Raji (cell line): Measurements from ENCODE around the gene ARHGEF33.

Experiments used
- POLR2A ChIP-seq: IDR thresholded peaks from 2 replicates; pipeline ENCODE4 v1.6.1; 2011; ENCODE audit warnings: low read depth, low read length, control low read depth; ENCODE audit not compliant: insufficient read depth

ARHGEF33 gene

GRCh38 chr2:38892819-38893218 is 3.1 kb downstream of the ARHGEF33 start:
- TF ChIP-seq POLR2A = no peak

GRCh38 chr2:38898256-38898655 is 8.6 kb downstream of the ARHGEF33 start:
- no peak for TF ChIP-seq POLR2A

- TF ChIP-seq POLR2A = no peak
Observed at GRCh38 chr2:38900726-38901125, 11.1 kb downstream of the ARHGEF33 start.

GRCh38 chr2:38905251-38905650 is 15.6 kb downstream of the ARHGEF33 start:
- TF ChIP-seq POLR2A = no peak

- no peak for TF ChIP-seq POLR2A
Observed at GRCh38 chr2:38907242-38907641, 17.6 kb downstream of the ARHGEF33 start.

- TF ChIP-seq POLR2A = no peak
Observed at GRCh38 chr2:38907743-38908562, 18.3 kb downstream of the ARHGEF33 start.

GRCh38 chr2:38909872-38910271 is 20.2 kb downstream of the ARHGEF33 start:
- TF ChIP-seq POLR2A = no peak

GRCh38 chr2:38911191-38911590 is 21.5 kb downstream of the ARHGEF33 start:
- TF ChIP-seq POLR2A = no peak

GRCh38 chr2:38912619-38913018 is 22.9 kb downstream of the ARHGEF33 start:
- no peak for TF ChIP-seq POLR2A

- TF ChIP-seq POLR2A = no peak
Observed at GRCh38 chr2:38922389-38922788, 32.7 kb downstream of the ARHGEF33 start.

GRCh38 chr2:38922902-38923301 is 33.2 kb downstream of the ARHGEF33 start:
- no peak for TF ChIP-seq POLR2A

- TF ChIP-seq POLR2A = no peak
Observed at GRCh38 chr2:38925982-38926381, 36.3 kb downstream of the ARHGEF33 start.

- TF ChIP-seq POLR2A = no peak
Observed at GRCh38 chr2:38930600-38930999, 40.9 kb downstream of the ARHGEF33 start.

- no peak for TF ChIP-seq POLR2A
Observed at GRCh38 chr2:38932586-38932985, 42.9 kb downstream of the ARHGEF33 start.

GRCh38 chr2:38933653-38934052 is 44.0 kb downstream of the ARHGEF33 start:
- TF ChIP-seq POLR2A = no peak

- no peak for TF ChIP-seq POLR2A
Observed at GRCh38 chr2:38934742-38935141, 45.1 kb downstream of the ARHGEF33 start.
